MM.1S (cell line): ENCODE measurements around the gene PAX8.

ENCODE experiments used
- EZH2 ChIP-seq: fragments of 300-600 bp; sonication (generic); optimal IDR thresholded peaks from 2 replicates; pipeline ENCODE3; 2017; ENCODE audit warnings: low read depth, mild to moderate bottlenecking, antibody characterized with exemption, low read length, mixed read lengths
- TF ChIP-seq, protein P1 (sequence below): fragments of 300-600 bp; sonication (generic); IDR thresholded peaks from 2 replicates; pipeline ENCODE4 v1.5.1; 2016; ENCODE audit warnings: antibody characterized with exemption, low read length, mixed read lengths

DNA sequence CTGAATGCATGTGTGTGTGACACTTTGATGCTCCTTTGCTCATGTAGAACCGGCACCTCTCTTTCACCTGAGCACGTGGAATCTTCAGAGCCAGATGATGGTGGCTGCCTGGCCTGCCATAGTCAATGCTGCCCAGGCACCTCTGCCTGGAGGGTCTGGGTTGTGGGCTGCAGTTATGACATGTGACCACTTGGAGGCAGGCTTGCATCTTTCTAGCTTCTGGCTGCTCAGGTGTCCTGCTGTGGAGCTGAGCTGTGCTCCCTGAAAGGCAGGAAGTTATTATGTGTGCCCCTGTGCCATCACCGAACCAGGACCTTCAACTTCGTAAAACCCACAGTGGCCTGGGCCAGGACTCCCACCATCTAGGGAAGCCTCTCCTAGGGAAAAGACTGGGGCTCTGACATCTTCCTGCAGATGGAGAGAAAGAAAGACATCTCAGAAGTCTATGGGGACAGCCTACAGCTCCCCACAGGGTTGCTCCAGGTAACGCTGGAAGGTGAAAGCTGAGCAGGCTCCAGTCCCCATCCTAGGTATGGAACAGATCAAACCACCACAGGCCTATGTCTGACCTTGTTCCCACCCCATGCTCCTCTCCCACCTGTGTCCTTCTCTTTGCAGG is 74.7 kb downstream of the PAX8 start:
- TF ChIP-seq, protein P1, sequence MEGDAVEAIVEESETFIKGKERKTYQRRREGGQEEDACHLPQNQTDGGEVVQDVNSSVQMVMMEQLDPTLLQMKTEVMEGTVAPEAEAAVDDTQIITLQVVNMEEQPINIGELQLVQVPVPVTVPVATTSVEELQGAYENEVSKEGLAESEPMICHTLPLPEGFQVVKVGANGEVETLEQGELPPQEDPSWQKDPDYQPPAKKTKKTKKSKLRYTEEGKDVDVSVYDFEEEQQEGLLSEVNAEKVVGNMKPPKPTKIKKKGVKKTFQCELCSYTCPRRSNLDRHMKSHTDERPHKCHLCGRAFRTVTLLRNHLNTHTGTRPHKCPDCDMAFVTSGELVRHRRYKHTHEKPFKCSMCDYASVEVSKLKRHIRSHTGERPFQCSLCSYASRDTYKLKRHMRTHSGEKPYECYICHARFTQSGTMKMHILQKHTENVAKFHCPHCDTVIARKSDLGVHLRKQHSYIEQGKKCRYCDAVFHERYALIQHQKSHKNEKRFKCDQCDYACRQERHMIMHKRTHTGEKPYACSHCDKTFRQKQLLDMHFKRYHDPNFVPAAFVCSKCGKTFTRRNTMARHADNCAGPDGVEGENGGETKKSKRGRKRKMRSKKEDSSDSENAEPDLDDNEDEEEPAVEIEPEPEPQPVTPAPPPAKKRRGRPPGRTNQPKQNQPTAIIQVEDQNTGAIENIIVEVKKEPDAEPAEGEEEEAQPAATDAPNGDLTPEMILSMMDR: peak; percentile 81
- no peak for TF ChIP-seq EZH2
